Tibial nerve (tissue), 4 donors: ENCODE results near the gene ADCK2. TPM values are rescaled to one million over a fixed set of nuclear protein-coding genes. Genes with fewer than 3 reads are reported as not detected.
"Not testable (repeated sequence)": the region's sequence is repeated elsewhere in the genome, so short reads cannot be mapped to it uniquely, and the experiment has no call there.

ENCODE experiments used
- DNase-seq, 2 donors: peaks; one replicate each; pipeline ENCODE4 v3.0.0-alpha.2; 2019; ENCODE audit warnings: low spot score in 2 of 2
- H3K27ac ChIP-seq, 4 donors: fragments of 200-600 bp; sonication (generic) in 3 of 4; one replicate each; pipeline ENCODE4 v1.5.1; 2017 to 2019; ENCODE audit warnings: mild to moderate bottlenecking in 1 of 4
- H3K27me3 ChIP-seq, 2 donors: fragments of 200-600 bp; sonication (generic) in 1 of 2; one replicate each; pipeline versions ENCODE4 v1.5.1 to v1.6.0; 2017 to 2019
- H3K36me3 ChIP-seq, 3 donors: fragments of 200-600 bp; sonication (generic); one replicate each; pipeline ENCODE4 v1.5.1; 2018 to 2019
- H3K4me1 ChIP-seq, 4 donors: fragments of 200-600 bp; sonication (generic) in 3 of 4; one replicate each; pipeline ENCODE4 v1.5.1; 2017 to 2019
- H3K4me3 ChIP-seq, 4 donors: fragments of 200-600 bp; sonication (generic) in 3 of 4; one replicate each; pipeline ENCODE4 v1.5.1; 2017 to 2019; ENCODE audit warnings: mild to moderate bottlenecking in 1 of 4, moderate library complexity in 1 of 4
- H3K9me3 ChIP-seq, 4 donors: fragments of 200-600 bp; sonication (generic) in 3 of 4; one replicate each; pipeline ENCODE4 v1.5.1; 2017 to 2019
- EP300 ChIP-seq, 2 donors: sonication (generic); formaldehyde crosslinking; IDR thresholded peaks; one replicate each; pipeline ENCODE4 v1.6.1; 2017; ENCODE audit warnings: antibody characterized with exemption in 2 of 2, mild to moderate bottlenecking in 1 of 2
- POLR2A ChIP-seq, 2 donors: fragments of 450-650 bp; IDR thresholded peaks; one replicate each; pipeline ENCODE4 v1.6.1; 2017; ENCODE audit warnings: antibody characterized with exemption in 2 of 2, mild to moderate bottlenecking in 2 of 2, moderate library complexity in 2 of 2
- WGBS, 2 donors: methylation state at CpG; one replicate each; pipeline ENCODE4 v1.1.5; 2018; 5-methylcytosine and 5-hydroxymethylcytosine counted together
- total RNA-seq, 4 donors: library from RNA; depleted of rRNA; stranded (reverse); fragments of >200 nt; gene quantifications; one replicate each; pipeline ENCODE4 v1.1.0, GENCODE V29; 2016
- TF ChIP-seq, protein P1 (sequence below), 5 experiments: fragments of 200-600 bp in 3 of 5; fragments of 450-650 bp in 2 of 5; sonication (generic) in 3 of 5; IDR thresholded peaks; one replicate each; pipeline ENCODE4 v1.5.1; 2016 to 2019; ENCODE audit warnings: antibody characterized with exemption in 5 of 5, mild to moderate bottlenecking in 3 of 5, moderate library complexity in 2 of 5

ADCK2 gene
- total RNA-seq, 4 donors from 2014 or later = 20.7 to 34.5 (median 26.7) TPM

DNA sequence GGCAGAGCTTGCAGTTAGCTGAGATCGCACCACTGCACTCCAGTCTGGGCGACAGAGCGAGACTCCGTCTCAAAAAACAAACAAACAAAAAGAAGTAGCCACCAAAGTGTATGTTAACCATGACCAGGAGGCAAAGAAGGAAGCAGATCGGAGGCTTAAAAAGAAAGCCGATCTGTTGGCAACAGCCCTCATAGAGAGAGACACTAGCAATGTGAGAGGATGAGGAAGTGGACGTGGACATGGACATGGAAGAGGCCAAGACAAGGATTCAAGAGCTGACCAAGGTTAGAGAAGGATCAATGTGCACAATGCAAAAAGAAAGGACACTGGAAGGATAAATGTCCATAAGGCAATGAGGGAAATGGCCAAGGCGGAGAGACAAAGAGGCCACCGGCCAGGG is 14.9 kb upstream of the ADCK2 start:
- no peaks in the 10 kb centered on the region for H3K36me3 ChIP-seq
- H3K4me1 ChIP-seq = peaks cover 0 to 19% (median 3%) of the 10 kb centered on the region in 4 donors
- no peaks in the 10 kb centered on the region for H3K9me3 ChIP-seq
- TF ChIP-seq EP300 (IDR thresholded peaks at IDR 0.05) (no peak), POLR2A (IDR thresholded peaks at IDR 0.05) (no peak)
- TF ChIP-seq, protein P1, sequence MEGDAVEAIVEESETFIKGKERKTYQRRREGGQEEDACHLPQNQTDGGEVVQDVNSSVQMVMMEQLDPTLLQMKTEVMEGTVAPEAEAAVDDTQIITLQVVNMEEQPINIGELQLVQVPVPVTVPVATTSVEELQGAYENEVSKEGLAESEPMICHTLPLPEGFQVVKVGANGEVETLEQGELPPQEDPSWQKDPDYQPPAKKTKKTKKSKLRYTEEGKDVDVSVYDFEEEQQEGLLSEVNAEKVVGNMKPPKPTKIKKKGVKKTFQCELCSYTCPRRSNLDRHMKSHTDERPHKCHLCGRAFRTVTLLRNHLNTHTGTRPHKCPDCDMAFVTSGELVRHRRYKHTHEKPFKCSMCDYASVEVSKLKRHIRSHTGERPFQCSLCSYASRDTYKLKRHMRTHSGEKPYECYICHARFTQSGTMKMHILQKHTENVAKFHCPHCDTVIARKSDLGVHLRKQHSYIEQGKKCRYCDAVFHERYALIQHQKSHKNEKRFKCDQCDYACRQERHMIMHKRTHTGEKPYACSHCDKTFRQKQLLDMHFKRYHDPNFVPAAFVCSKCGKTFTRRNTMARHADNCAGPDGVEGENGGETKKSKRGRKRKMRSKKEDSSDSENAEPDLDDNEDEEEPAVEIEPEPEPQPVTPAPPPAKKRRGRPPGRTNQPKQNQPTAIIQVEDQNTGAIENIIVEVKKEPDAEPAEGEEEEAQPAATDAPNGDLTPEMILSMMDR (IDR thresholded peaks at IDR 0.05) = no peak
- WGBS, 2 donors = 92 to 93% methylated on average over 9 of the region's 9 CpGs
- no peak overlapping the region for H3K4me3 ChIP-seq
- no peak for DNase-seq
- no peak overlapping the region for H3K27ac ChIP-seq
- no peaks in the 10 kb centered on the region for H3K27me3 ChIP-seq

DNA sequence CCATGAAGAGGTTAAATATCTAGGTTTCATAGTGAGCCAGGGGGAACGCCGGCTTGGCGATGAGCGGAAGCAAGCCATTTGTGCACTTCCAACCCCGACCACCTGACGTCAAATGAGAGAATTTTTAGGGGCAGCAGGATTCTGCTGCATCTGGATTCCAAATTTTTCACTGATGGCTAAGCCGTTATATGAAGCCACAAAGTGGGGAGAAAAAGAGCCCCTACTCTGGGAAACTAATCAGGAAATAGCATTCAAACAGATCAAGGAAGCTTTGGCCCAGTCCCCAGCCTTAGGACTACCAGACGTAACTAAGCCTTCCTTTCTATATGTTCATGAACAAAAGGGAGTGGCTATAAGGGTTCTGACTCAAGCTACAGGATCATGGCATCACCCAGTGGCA is 12.9 kb upstream of the ADCK2 start:
- no peak for DNase-seq
- TF ChIP-seq POLR2A (IDR thresholded peaks at IDR 0.05) (no peak), EP300 (IDR thresholded peaks at IDR 0.05) (no peak)
- TF ChIP-seq, protein P1 (IDR thresholded peaks at IDR 0.05) = no peak
- no peaks in the 10 kb centered on the region for H3K27me3 ChIP-seq
- no peaks in the 10 kb centered on the region for H3K9me3 ChIP-seq
- peaks cover 0 to 14% (median 3%) of the 10 kb centered on the region in 4 donors for H3K4me1 ChIP-seq
- H3K4me3 ChIP-seq = no peak overlapping the region
- no peak overlapping the region for H3K27ac ChIP-seq
- WGBS, 2 donors = 44 to 58% methylated on average over 8 of the region's 8 CpGs
- H3K36me3 ChIP-seq = no peaks in the 10 kb centered on the region

DNA sequence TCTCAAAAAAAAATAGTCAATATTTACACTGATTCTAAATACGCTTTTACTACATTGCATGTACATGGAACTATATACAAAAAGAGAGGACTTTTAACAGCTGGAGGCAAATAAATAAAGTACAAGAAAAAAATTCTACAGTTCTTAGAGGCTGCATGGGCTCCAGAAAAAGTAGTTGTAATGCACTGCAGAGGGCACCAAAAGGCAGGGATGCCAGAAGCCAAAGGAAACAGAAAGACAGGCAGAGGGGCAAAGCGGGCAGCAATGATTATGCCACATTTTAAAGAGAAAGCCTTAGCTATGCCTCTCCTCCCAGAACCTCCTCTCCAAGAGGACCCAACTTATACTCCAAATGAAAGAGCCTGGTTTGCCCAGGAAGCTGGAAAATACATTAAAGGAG is 11.6 kb upstream of the ADCK2 start:
- Histone ChIP-seq H3K9me3 (no peaks in the 10 kb centered on the region), H3K36me3 (no peaks in the 10 kb centered on the region), H3K27ac (no peak overlapping the region), H3K4me3 (no peak overlapping the region), H3K4me1 (peaks cover 0 to 12% (median 3%) of the 10 kb centered on the region in 4 donors), H3K27me3 (no peaks in the 10 kb centered on the region)
- no peak for DNase-seq
- WGBS, 2 donors = 55 to 62% methylated on average over 2 of the region's 2 CpGs
- TF ChIP-seq EP300 (IDR thresholded peaks at IDR 0.05) = no peak

DNA sequence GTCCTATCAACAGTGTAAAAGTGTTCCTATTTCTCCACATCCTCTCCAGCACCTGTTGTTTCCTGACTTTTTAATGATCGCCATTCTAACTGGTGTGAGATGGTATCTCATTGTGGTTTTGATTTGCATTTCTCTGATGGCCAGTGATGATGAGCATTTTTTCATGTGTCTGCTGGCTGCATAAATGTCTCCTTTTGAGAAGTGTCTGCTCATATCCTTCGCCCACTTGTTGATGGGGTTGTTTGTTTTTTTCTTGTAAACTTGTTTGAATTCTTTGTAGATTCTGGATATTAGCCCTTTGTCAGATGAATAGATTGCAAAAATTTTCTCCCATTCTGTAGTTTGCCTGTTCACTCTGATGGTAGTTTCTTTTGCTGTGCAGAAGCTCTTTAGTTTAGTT is 9.8 kb upstream of the ADCK2 start:
- not testable (repeated sequence) for H3K27ac ChIP-seq, DNase-seq, H3K27me3 ChIP-seq, H3K9me3 ChIP-seq, H3K4me1 ChIP-seq, H3K4me3 ChIP-seq, H3K36me3 ChIP-seq
- 98 to 100% methylated on average over 1 to 2 of the region's 2 CpGs for WGBS, 2 donors

DNA sequence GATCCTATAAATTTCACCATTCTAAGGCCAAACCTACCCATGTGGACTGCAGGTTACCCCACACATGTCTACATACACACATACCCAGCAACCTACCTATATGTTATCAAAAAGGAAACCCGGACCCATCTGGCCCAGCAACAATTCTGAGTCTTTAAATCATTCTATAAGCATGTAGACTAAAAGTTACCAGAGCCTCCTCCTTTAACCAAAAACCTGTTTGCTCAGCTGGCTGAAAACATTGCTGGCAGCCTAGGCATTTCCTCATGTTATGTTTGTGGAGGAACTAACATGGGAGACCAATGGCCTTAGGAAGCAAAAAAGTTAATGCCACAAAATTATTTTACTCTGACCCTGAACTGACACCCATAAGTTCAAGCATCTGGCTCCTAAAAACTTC is 5.3 kb upstream of the ADCK2 start:
- TF ChIP-seq, protein P1 (IDR thresholded peaks at IDR 0.05) = no peak
- TF ChIP-seq EP300 (IDR thresholded peaks at IDR 0.05) = no peak
- no peak for TF ChIP-seq POLR2A (IDR thresholded peaks at IDR 0.05)
- H3K27me3 ChIP-seq = no peaks in the 10 kb centered on the region
- 83 to 89% methylated on average over 1 of the region's 1 CpG for WGBS, 2 donors
- DNase-seq = no peak
- no peak overlapping the region for H3K4me3 ChIP-seq
- no peaks in the 10 kb centered on the region for H3K36me3 ChIP-seq
- H3K4me1 ChIP-seq = peaks cover 0 to 8% (median 0%) of the 10 kb centered on the region in 4 donors
- H3K9me3 ChIP-seq = no peaks in the 10 kb centered on the region
- no peak overlapping the region for H3K27ac ChIP-seq

DNA sequence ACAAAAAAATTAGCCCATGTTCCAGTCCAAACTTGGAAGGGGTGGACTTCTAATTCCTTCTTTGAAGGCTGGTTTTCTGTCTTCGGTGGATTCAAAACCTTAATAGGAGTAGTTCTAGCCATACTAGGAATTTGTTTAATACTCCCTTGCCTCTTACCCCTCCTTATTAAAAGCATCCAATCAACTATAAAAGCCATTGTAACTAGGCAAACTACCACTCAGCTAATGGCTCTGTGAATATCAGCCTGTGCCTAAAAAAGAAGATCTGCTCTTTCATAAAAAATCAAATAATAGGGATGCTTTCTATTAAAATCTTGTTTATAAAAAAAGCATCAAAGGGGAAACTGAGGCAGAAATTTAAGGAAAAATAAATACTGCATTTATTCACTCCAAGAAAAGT is 4.1 kb upstream of the ADCK2 start:
- no peak overlapping the region for H3K4me3 ChIP-seq
- H3K4me1 ChIP-seq = peaks cover 0 to 14% (median under 1%) of the 10 kb centered on the region in 4 donors
- WGBS, 2 donors = 83 to 91% methylated on average over 1 of the region's 1 CpG
- no peaks in the 10 kb centered on the region for H3K36me3 ChIP-seq
- no peak overlapping the region for H3K27ac ChIP-seq
- TF ChIP-seq POLR2A (IDR thresholded peaks at IDR 0.05) = no peak
- TF ChIP-seq, protein P1 (IDR thresholded peaks at IDR 0.05) = no peak
- no peak for TF ChIP-seq EP300 (IDR thresholded peaks at IDR 0.05)
- no peak for DNase-seq
- H3K9me3 ChIP-seq = no peaks in the 10 kb centered on the region
- H3K27me3 ChIP-seq = no peaks in the 10 kb centered on the region
